Measurements from ENCODE around the gene KHDRBS2.

The KHDRBS2 gene

GRCh38 chr6:62103186-62103859 is 182.7 kb downstream of the KHDRBS2 start:
- Histone ChIP-seq H3K36me3 (ENCODE audit: low read length) (no peaks in the 10 kb centered on the region), H4K20me1 (ENCODE audit: low read depth, low read length) (no peaks in the 10 kb centered on the region), H3K27ac (ENCODE audit: low read depth, low read length) (no peak overlapping the region), H3K27me3 (ENCODE audit: low read length) (no peaks in the 10 kb centered on the region), H3K9me3 (ENCODE audit: insufficient read depth, low read length) (peaks cover 6% of the 10 kb centered on the region; the same call in 1 of the 2 replicates), H3K9ac (ENCODE audit: low read length) (no peak overlapping the region), H3K79me2 (ENCODE audit: insufficient read depth, low read length) (no peaks in the 10 kb centered on the region), H2AFZ (ENCODE audit: low read depth, low read length, severe bottlenecking) (no peak overlapping the region), H3K4me2 (ENCODE audit: low read depth, low read length, poor library complexity, severe bottlenecking) (no peak overlapping the region), H3K9me2 (replicated peaks; ENCODE audit: insufficient read depth, low read length) (no peaks in the 10 kb centered on the region), H3F3A (ENCODE audit: insufficient read depth) (no peaks in the 10 kb centered on the region), H3K4me3 (ENCODE audit: insufficient read depth, low read length, poor library complexity, severe bottlenecking) (no peak overlapping the region)
- TF ChIP-seq CTCF (IDR thresholded peaks at IDR 0.05; ENCODE audit: insufficient read depth, low read length, poor library complexity, severe bottlenecking), result no peak
- no peak for TF ChIP-seq EZH2phosphoT487 (conservative IDR thresholded peaks at IDR 0.05; ENCODE audit: low read length)

GRCh38 chr6:62102387-62102786 is 183.6 kb downstream of the KHDRBS2 start:
- H3F3A ChIP-seq (ENCODE audit: insufficient read depth), result no peaks in the 10 kb centered on the region
- H3K9me3 ChIP-seq (ENCODE audit: insufficient read depth, low read length), result peaks cover 6% of the 10 kb centered on the region; the same call in 1 of the 2 replicates
- H3K4me2 ChIP-seq (ENCODE audit: low read depth, low read length, poor library complexity, severe bottlenecking), result no peak overlapping the region
- H3K27ac ChIP-seq (ENCODE audit: low read depth, low read length), result no peak overlapping the region
- no peaks in the 10 kb centered on the region for H3K36me3 ChIP-seq (ENCODE audit: low read length)
- no peak overlapping the region for H2AFZ ChIP-seq (ENCODE audit: low read depth, low read length, severe bottlenecking)
- no peak overlapping the region for H3K9ac ChIP-seq (ENCODE audit: low read length)
- TF ChIP-seq CTCF (IDR thresholded peaks at IDR 0.05; ENCODE audit: insufficient read depth, low read length, poor library complexity, severe bottlenecking), result no peak
- TF ChIP-seq EZH2phosphoT487 (conservative IDR thresholded peaks at IDR 0.05; ENCODE audit: low read length), result no peak
- no peak overlapping the region for H3K4me3 ChIP-seq (ENCODE audit: insufficient read depth, low read length, poor library complexity, severe bottlenecking)
- no peaks in the 10 kb centered on the region for H3K9me2 ChIP-seq (replicated peaks; ENCODE audit: insufficient read depth, low read length)
- no peaks in the 10 kb centered on the region for H3K27me3 ChIP-seq (ENCODE audit: low read length)
- H3K79me2 ChIP-seq (ENCODE audit: insufficient read depth, low read length), result no peaks in the 10 kb centered on the region
- H4K20me1 ChIP-seq (ENCODE audit: low read depth, low read length), result no peaks in the 10 kb centered on the region

GRCh38 chr6:62090442-62091229 is 195.4 kb downstream of the KHDRBS2 start:
- no peak overlapping the region for H2AFZ ChIP-seq (ENCODE audit: low read depth, low read length, severe bottlenecking)
- no peaks in the 10 kb centered on the region for H3K9me3 ChIP-seq (ENCODE audit: insufficient read depth, low read length)
- H3K4me2 ChIP-seq (ENCODE audit: low read depth, low read length, poor library complexity, severe bottlenecking), result no peak overlapping the region
- TF ChIP-seq EZH2phosphoT487 (conservative IDR thresholded peaks at IDR 0.05; ENCODE audit: low read length) (no peak), CTCF (IDR thresholded peaks at IDR 0.05; ENCODE audit: insufficient read depth, low read length, poor library complexity, severe bottlenecking) (no peak)
- H3K27me3 ChIP-seq (ENCODE audit: low read length), result no peaks in the 10 kb centered on the region
- no peak overlapping the region for H3K4me3 ChIP-seq (ENCODE audit: insufficient read depth, low read length, poor library complexity, severe bottlenecking)
- H3K9me2 ChIP-seq (replicated peaks; ENCODE audit: insufficient read depth, low read length), result no peaks in the 10 kb centered on the region
- H3F3A ChIP-seq (ENCODE audit: insufficient read depth), result no peaks in the 10 kb centered on the region
- H3K27ac ChIP-seq (ENCODE audit: low read depth, low read length), result no peak overlapping the region
- no peaks in the 10 kb centered on the region for H3K79me2 ChIP-seq (ENCODE audit: insufficient read depth, low read length)
- no peaks in the 10 kb centered on the region for H3K36me3 ChIP-seq (ENCODE audit: low read length)
- no peak overlapping the region for H3K9ac ChIP-seq (ENCODE audit: low read length)
- H4K20me1 ChIP-seq (ENCODE audit: low read depth, low read length), result no peaks in the 10 kb centered on the region
